ENCODE results near the gene PDHB. TPM values are rescaled to one million over a fixed set of nuclear protein-coding genes. Genes with fewer than 3 reads are reported as not detected.

The PDHB gene
- total RNA-seq, 1 donor from 2014 or later, result 87.7 TPM

DNA sequence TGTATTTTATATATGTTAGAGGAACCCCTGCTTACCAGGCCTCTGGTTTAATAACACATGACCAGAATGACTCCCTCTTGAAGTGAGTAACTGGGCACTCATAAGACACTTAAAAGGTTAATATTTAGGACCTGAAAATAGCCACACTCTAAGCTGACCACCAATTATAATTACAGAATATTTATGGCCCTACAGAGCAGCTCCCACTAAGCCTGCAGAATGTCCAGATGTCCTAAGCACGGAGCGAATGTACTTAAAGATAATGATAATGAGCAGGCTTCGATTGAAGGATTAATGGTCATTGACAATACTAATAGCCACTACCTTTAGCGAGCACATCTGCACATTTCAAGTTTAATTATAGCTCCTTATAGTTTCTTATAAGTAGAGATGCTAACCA, 35.5 kb upstream of the PDHB start:
- H3K4me1 ChIP-seq (ENCODE audit: insufficient read depth, low read length), result peaks cover 19% of the 10 kb centered on the region
- no peak for FAIRE-seq
- no peak overlapping the region for H3K27ac ChIP-seq (ENCODE audit: low read depth, low read length)

DNA sequence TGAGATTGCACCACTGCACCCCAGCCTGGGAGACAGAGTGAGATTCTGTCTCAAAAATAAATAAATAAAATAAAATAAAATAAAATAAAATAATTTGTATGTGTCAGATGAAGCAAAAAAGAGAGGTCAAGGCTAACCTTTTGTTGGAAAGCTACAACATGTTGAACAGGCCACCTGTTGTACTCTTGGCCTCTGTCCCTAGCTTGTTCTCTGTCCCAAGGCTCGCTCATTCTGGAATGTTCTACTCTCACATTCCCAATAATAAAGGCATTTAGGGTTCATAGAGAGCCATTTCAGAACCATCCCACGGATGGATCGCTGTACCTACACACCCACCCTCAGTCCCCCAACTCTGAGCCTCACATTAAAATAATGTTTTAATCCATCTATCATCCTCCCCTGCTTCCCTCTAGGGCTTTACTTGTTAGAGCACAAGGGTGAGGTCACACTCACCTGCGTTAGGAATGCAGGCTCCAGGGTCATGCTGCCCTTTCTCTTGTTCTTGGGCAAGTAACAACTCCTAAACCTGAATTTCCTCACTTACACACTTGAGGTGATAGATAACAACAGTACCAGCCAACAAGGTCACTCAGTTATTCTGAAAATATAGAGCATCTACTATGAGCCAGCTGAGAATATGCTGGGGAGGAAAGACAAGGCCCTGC, 33.4 kb upstream of the PDHB start:
- Histone ChIP-seq H3K4me3 (ENCODE audit: insufficient read depth, low read depth, low read length) (no peak overlapping the region), H4K20me1 (ENCODE audit: insufficient read depth, low read length) (no peaks in the 10 kb centered on the region), H3K27ac (ENCODE audit: low read depth, low read length) (no peak overlapping the region), H3K27me3 (ENCODE audit: insufficient read depth, low read length) (no peaks in the 10 kb centered on the region), H3K79me2 (ENCODE audit: insufficient read depth, low read length) (no peaks in the 10 kb centered on the region), H3K36me3 (ENCODE audit: insufficient read depth, low read length) (no peaks in the 10 kb centered on the region), H3K4me2 (ENCODE audit: low read length) (no peak overlapping the region), H2AFZ (ENCODE audit: low read depth, low read length) (no peak overlapping the region), H3K4me1 (ENCODE audit: insufficient read depth, low read length) (peaks cover 25% of the 10 kb centered on the region), H3K9me3 (ENCODE audit: insufficient read depth, low read depth, low read length) (no peaks in the 10 kb centered on the region), H3K9ac (ENCODE audit: low read length) (no peak overlapping the region)
- no peaks in the 10 kb centered on the region for H3K36me3 Mint-ChIP-seq (ENCODE audit: low read depth, unreplicated experiment)
- TF ChIP-seq, protein P1, sequence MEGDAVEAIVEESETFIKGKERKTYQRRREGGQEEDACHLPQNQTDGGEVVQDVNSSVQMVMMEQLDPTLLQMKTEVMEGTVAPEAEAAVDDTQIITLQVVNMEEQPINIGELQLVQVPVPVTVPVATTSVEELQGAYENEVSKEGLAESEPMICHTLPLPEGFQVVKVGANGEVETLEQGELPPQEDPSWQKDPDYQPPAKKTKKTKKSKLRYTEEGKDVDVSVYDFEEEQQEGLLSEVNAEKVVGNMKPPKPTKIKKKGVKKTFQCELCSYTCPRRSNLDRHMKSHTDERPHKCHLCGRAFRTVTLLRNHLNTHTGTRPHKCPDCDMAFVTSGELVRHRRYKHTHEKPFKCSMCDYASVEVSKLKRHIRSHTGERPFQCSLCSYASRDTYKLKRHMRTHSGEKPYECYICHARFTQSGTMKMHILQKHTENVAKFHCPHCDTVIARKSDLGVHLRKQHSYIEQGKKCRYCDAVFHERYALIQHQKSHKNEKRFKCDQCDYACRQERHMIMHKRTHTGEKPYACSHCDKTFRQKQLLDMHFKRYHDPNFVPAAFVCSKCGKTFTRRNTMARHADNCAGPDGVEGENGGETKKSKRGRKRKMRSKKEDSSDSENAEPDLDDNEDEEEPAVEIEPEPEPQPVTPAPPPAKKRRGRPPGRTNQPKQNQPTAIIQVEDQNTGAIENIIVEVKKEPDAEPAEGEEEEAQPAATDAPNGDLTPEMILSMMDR (IDR thresholded peaks at IDR 0.05; ENCODE audit: insufficient read depth, low read depth, low read length), result no peak
- no peak for TF ChIP-seq EZH2 (IDR thresholded peaks at IDR 0.05; ENCODE audit: insufficient read depth, low read length)
- H3K4me3 Mint-ChIP-seq (ENCODE audit: unreplicated experiment), result no peak overlapping the region
- H3K27me3 Mint-ChIP-seq (ENCODE audit: low read depth, unreplicated experiment), result no peaks in the 10 kb centered on the region
- FAIRE-seq, result no peak
- no peak for DNase-seq (ENCODE audit: low read depth)
- H3K9me3 Mint-ChIP-seq (ENCODE audit: unreplicated experiment), result no peaks in the 10 kb centered on the region
- no peak overlapping the region for H3K27ac Mint-ChIP-seq (ENCODE audit: unreplicated experiment)
- peaks cover 25% of the 10 kb centered on the region for H3K4me1 Mint-ChIP-seq (ENCODE audit: low read depth, unreplicated experiment)

More for the DNA sequence above, 35.5 kb upstream of the PDHB start:
- Mint-ChIP-seq H3K27ac (ENCODE audit: unreplicated experiment) (no peak overlapping the region), H3K9me3 (ENCODE audit: unreplicated experiment) (no peaks in the 10 kb centered on the region), H3K4me3 (ENCODE audit: unreplicated experiment) (no peak overlapping the region), H3K4me1 (ENCODE audit: low read depth, unreplicated experiment) (peaks cover 21% of the 10 kb centered on the region), H3K27me3 (ENCODE audit: low read depth, unreplicated experiment) (no peaks in the 10 kb centered on the region), H3K36me3 (ENCODE audit: low read depth, unreplicated experiment) (no peaks in the 10 kb centered on the region)
- Histone ChIP-seq H3K79me2 (ENCODE audit: insufficient read depth, low read length) (no peaks in the 10 kb centered on the region), H3K4me3 (ENCODE audit: insufficient read depth, low read depth, low read length) (no peak overlapping the region), H3K36me3 (ENCODE audit: insufficient read depth, low read length) (no peaks in the 10 kb centered on the region), H3K4me2 (ENCODE audit: low read length) (no peak overlapping the region), H3K27me3 (ENCODE audit: insufficient read depth, low read length) (no peaks in the 10 kb centered on the region), H3K9ac (ENCODE audit: low read length) (no peak overlapping the region), H3K9me3 (ENCODE audit: insufficient read depth, low read depth, low read length) (no peaks in the 10 kb centered on the region), H2AFZ (ENCODE audit: low read depth, low read length) (no peak overlapping the region), H4K20me1 (ENCODE audit: insufficient read depth, low read length) (no peaks in the 10 kb centered on the region)
- TF ChIP-seq EZH2 (IDR thresholded peaks at IDR 0.05; ENCODE audit: insufficient read depth, low read length), result no peak
- no peak for DNase-seq (ENCODE audit: low read depth)

DNA sequence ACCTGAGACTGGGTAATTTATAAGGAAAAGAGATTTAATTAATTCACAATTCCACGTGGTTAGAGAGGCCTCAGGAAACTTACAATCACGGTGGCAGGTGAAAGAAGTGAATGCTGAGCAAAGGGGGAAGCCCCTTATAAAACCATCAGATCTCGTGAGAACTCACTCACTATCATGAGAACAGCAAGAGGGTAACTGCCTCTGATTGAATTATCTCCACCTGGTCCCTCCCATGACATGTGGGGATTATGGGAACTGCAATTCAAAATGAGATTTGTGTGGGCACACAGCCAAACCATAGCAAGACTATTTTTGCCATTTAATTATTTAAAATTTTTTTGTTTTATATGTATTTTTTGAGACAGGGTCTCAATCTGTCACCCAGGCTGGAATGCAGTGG, 31.2 kb upstream of the PDHB start:
- no peaks in the 10 kb centered on the region for H4K20me1 ChIP-seq (ENCODE audit: insufficient read depth, low read length)
- no peaks in the 10 kb centered on the region for H3K27me3 ChIP-seq (ENCODE audit: insufficient read depth, low read length)
- no peak for FAIRE-seq
- TF ChIP-seq, protein P1 (IDR thresholded peaks at IDR 0.05; ENCODE audit: insufficient read depth, low read depth, low read length), result no peak
- no peak for TF ChIP-seq EZH2 (IDR thresholded peaks at IDR 0.05; ENCODE audit: insufficient read depth, low read length)
- no peak for DNase-seq (ENCODE audit: low read depth)
- no peaks in the 10 kb centered on the region for H3K9me3 Mint-ChIP-seq (ENCODE audit: unreplicated experiment)
- no peaks in the 10 kb centered on the region for H3K79me2 ChIP-seq (ENCODE audit: insufficient read depth, low read length)
- H3K4me3 Mint-ChIP-seq (ENCODE audit: unreplicated experiment), result no peak overlapping the region
- peaks cover 9% of the 10 kb centered on the region for H3K4me1 Mint-ChIP-seq (ENCODE audit: low read depth, unreplicated experiment)
- H3K4me1 ChIP-seq (ENCODE audit: insufficient read depth, low read length), result peaks cover 8% of the 10 kb centered on the region
- H2AFZ ChIP-seq (ENCODE audit: low read depth, low read length), result no peak overlapping the region
- H3K27ac ChIP-seq (ENCODE audit: low read depth, low read length), result no peak overlapping the region
- H3K4me2 ChIP-seq (ENCODE audit: low read length), result no peak overlapping the region
- no peak overlapping the region for H3K27ac Mint-ChIP-seq (ENCODE audit: unreplicated experiment)
- no peak overlapping the region for H3K4me3 ChIP-seq (ENCODE audit: insufficient read depth, low read depth, low read length)
- H3K36me3 ChIP-seq (ENCODE audit: insufficient read depth, low read length), result no peaks in the 10 kb centered on the region
- no peak overlapping the region for H3K9ac ChIP-seq (ENCODE audit: low read length)
- no peaks in the 10 kb centered on the region for H3K27me3 Mint-ChIP-seq (ENCODE audit: low read depth, unreplicated experiment)
- no peaks in the 10 kb centered on the region for H3K36me3 Mint-ChIP-seq (ENCODE audit: low read depth, unreplicated experiment)
- H3K9me3 ChIP-seq (ENCODE audit: insufficient read depth, low read depth, low read length), result no peaks in the 10 kb centered on the region
